ENCODE measurements around the gene MAP3K6.

MAP3K6 gene

GRCh38 chr1:27332536-27333281 is 34.1 kb downstream of the MAP3K6 start:
- DNase-seq = peak; percentile 39 to 56

- DNase-seq = no peak
These were observed 34.8 kb downstream of the MAP3K6 start for GRCh38 chr1:27331922-27332321.

- no peak for DNase-seq
These were observed 35.3 kb downstream of the MAP3K6 start for GRCh38 chr1:27331426-27331825.

- no peak for DNase-seq
These were observed 36.0 kb downstream of the MAP3K6 start for GRCh38 chr1:27330786-27331185.

- DNase-seq = no peak
These were observed 38.8 kb downstream of the MAP3K6 start for GRCh38 chr1:27327964-27328363.

GRCh38 chr1:27325286-27325685 is 41.5 kb downstream of the MAP3K6 start:
- no peak for DNase-seq

GRCh38 chr1:27322569-27323240 is 44.1 kb downstream of the MAP3K6 start:
- no peak for DNase-seq

GRCh38 chr1:27321813-27322568 is 44.8 kb downstream of the MAP3K6 start, which contains the start of gene TMEM222:
TSS of gene TMEM222 (plus strand) at chr1:27322163. CDS start at chr1:27322198, 35 bp downstream.
- peak; percentile 97 for DNase-seq

GRCh38 chr1:27318596-27318995 is 48.2 kb downstream of the MAP3K6 start:
- DNase-seq = no peak

GRCh38 chr1:27318136-27318535 is 48.6 kb downstream of the MAP3K6 start:
- no peak for DNase-seq

GRCh38 chr1:27316860-27317259 is 49.9 kb downstream of the MAP3K6 start:
- no peak for DNase-seq

GRCh38 chr1:27314737-27315136 is 52.0 kb downstream of the MAP3K6 start:
- no peak for DNase-seq

- DNase-seq = no peak
These were observed 52.6 kb downstream of the MAP3K6 start for GRCh38 chr1:27314169-27314568.

- no peak for DNase-seq
These were observed 58.7 kb downstream of the MAP3K6 start for GRCh38 chr1:27307874-27308598.

- no peak for DNase-seq
These were observed 59.6 kb downstream of the MAP3K6 start for GRCh38 chr1:27306892-27307761.

- no peak for DNase-seq
These were observed 60.7 kb downstream of the MAP3K6 start for GRCh38 chr1:27306071-27306470.

All from Kasumi-1 (cell line).